Panc1 (cell line): ENCODE data around the gene COA6. TPM values are rescaled to one million over a fixed set of nuclear protein-coding genes. Genes with fewer than 3 reads are reported as not detected.

Experiments used
- ATAC-seq: fragments of 200-7000 bp; cut with Tn5 transposase; 2 replicates; pipeline ENCODE4 v1.9.1; 2020; ENCODE audit warnings: mild to moderate bottlenecking, moderate library complexity
- BruUV-seq: library from RNA; stranded (reverse); fragments of 400-500 nt; replicated peaks from 2 replicates; lab custom pipeline; 2021; lab: Mats Ljungman, UMichigan
- CTCF ChIA-PET: fragments of 300-600 bp; sonication (Branson Sonifier 250); formaldehyde crosslinking; loops from one replicate; lab custom pipeline; 2022; ENCODE audit warnings: antibody characterized with exemption; lab: Charles Lee
- POLR2A ChIA-PET: fragments of 300-600 bp; sonication (Branson Sonifier 250); formaldehyde crosslinking; loops from one replicate; lab custom pipeline; 2022; ENCODE audit warnings: antibody characterized with exemption; lab: Charles Lee
- DNase-seq: peaks from one replicate; pipeline ENCODE4 v3.0.0-alpha.2; 2010; ENCODE audit warnings: low read depth, low spot score
- H3K27ac ChIP-seq: 2 replicates; pipeline ENCODE4 v1.5.1; 2011; ENCODE audit warnings: mild to moderate bottlenecking, low read length, inconsistent platforms
- H3K27me3 ChIP-seq: fragments of 200-500 bp; sonication (Bioruptor generic); 2 replicates; pipeline ENCODE4 v1.6.0; 2014; ENCODE audit warnings: low read length, inconsistent platforms; ENCODE audit not compliant: control insufficient read depth, insufficient read depth
- H3K36me3 ChIP-seq: fragments of 200-500 bp; sonication (Bioruptor generic); 2 replicates; pipeline ENCODE4 v1.5.1; 2014; ENCODE audit warnings: inconsistent platforms, mild to moderate bottlenecking, low read length, moderate library complexity; ENCODE audit not compliant: control insufficient read depth, insufficient read depth
- H3K4me1 ChIP-seq: 2 replicates; pipeline ENCODE4 v1.5.1; 2011; ENCODE audit warnings: inconsistent platforms, mild to moderate bottlenecking, low read length, moderate library complexity; ENCODE audit not compliant: control insufficient read depth, insufficient read depth
- H3K4me3 ChIP-seq, 2 experiments: 2 replicates each; pipeline ENCODE4 v1.5.1; 2011 to 2012; ENCODE audit warnings: low read depth in 2 of 2, low read length in 2 of 2, mild to moderate bottlenecking in 2 of 2, inconsistent platforms in 1 of 2, moderate library complexity in 1 of 2
- H3K9me3 ChIP-seq: fragments of 200-500 bp; sonication (Bioruptor generic); 2 replicates; pipeline ENCODE4 v1.5.1; 2014; ENCODE audit warnings: low read depth, mild to moderate bottlenecking, inconsistent platforms, low read length, moderate library complexity; ENCODE audit not compliant: control insufficient read depth, insufficient read depth
- POLR2AphosphoS5 ChIP-seq: IDR thresholded peaks from 2 replicates; pipeline ENCODE4 v1.6.1; 2012; ENCODE audit warnings: mild to moderate bottlenecking, low read depth, low read length, moderate library complexity
- SIN3A ChIP-seq: IDR thresholded peaks from 2 replicates; pipeline ENCODE4 v1.6.1; 2012; ENCODE audit warnings: low read depth, mild to moderate bottlenecking, low read length, moderate library complexity, borderline replicate concordance; ENCODE audit not compliant: insufficient read depth
- TCF7L2 ChIP-seq: IDR thresholded peaks from 2 replicates; pipeline ENCODE4 v1.6.1; 2011; ENCODE audit warnings: mild to moderate bottlenecking, low read depth, low read length, inconsistent platforms
- in situ Hi-C: cut with HindIII; loops from 2 replicates; pipeline ENCODE4 v1.10.0; 2016; ENCODE audit warnings: low sequenced_read_pairs, low pct_unique_long_range_greater_than_20kb
- intact Hi-C: fragments of 100-400 bp; cut with micrococcal nuclease; formaldehyde crosslinking; loops from one replicate; pipeline ENCODE4 v1.10.0; 2022; ENCODE audit not compliant: unreplicated experiment
- total RNA-seq: library from RNA; stranded (reverse); gene quantifications from one replicate; pipeline ENCODE4 v1.2.1, GENCODE V29; 2021; ENCODE audit not compliant: unreplicated experiment
- TF ChIP-seq, protein P1 (sequence below): fragments of 450-650 bp; IDR thresholded peaks from 2 replicates; pipeline ENCODE4 v1.5.1; 2017; ENCODE audit warnings: mild to moderate bottlenecking
- TF ChIP-seq, protein P2 (sequence below), 2 experiments: IDR thresholded peaks; 2 replicates each; pipeline ENCODE4 v1.6.1; 2011 to 2012; ENCODE audit warnings: low read depth in 2 of 2, control low read depth in 1 of 2, low read length in 1 of 2, mild to moderate bottlenecking in 1 of 2, moderate library complexity in 1 of 2; ENCODE audit not compliant: insufficient read depth in 1 of 2

Gene COA6
- total RNA-seq, 1 experiment from 2014 or later = 50.1 TPM

DNA sequence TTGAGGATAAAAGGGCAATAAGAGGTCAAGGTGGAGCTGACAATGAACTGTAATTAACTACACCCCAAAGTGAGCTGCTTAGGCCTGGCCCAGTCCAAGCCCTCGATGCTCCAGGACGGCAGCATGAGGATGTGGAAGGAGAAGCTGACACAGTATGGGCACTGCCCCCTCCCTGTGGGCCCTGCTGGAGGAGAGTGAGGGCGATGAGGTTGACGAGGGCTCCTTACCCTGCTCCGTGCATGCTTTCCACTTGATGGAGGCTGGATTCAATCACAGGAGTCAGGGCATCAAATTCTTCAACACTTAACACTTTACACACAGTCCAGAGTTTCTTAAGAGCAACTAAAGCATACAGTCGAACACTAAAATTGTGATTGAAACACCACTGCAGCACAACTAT is 32.4 kb downstream of the COA6 start:
- no peaks in the 10 kb centered on the region for H3K4me1 ChIP-seq
- TF ChIP-seq TCF7L2 = no peak
- TF ChIP-seq, protein P1, sequence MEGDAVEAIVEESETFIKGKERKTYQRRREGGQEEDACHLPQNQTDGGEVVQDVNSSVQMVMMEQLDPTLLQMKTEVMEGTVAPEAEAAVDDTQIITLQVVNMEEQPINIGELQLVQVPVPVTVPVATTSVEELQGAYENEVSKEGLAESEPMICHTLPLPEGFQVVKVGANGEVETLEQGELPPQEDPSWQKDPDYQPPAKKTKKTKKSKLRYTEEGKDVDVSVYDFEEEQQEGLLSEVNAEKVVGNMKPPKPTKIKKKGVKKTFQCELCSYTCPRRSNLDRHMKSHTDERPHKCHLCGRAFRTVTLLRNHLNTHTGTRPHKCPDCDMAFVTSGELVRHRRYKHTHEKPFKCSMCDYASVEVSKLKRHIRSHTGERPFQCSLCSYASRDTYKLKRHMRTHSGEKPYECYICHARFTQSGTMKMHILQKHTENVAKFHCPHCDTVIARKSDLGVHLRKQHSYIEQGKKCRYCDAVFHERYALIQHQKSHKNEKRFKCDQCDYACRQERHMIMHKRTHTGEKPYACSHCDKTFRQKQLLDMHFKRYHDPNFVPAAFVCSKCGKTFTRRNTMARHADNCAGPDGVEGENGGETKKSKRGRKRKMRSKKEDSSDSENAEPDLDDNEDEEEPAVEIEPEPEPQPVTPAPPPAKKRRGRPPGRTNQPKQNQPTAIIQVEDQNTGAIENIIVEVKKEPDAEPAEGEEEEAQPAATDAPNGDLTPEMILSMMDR = no peak
- TF ChIP-seq POLR2AphosphoS5 = no peak
- no peak for TF ChIP-seq SIN3A
- TF ChIP-seq, protein P2, sequence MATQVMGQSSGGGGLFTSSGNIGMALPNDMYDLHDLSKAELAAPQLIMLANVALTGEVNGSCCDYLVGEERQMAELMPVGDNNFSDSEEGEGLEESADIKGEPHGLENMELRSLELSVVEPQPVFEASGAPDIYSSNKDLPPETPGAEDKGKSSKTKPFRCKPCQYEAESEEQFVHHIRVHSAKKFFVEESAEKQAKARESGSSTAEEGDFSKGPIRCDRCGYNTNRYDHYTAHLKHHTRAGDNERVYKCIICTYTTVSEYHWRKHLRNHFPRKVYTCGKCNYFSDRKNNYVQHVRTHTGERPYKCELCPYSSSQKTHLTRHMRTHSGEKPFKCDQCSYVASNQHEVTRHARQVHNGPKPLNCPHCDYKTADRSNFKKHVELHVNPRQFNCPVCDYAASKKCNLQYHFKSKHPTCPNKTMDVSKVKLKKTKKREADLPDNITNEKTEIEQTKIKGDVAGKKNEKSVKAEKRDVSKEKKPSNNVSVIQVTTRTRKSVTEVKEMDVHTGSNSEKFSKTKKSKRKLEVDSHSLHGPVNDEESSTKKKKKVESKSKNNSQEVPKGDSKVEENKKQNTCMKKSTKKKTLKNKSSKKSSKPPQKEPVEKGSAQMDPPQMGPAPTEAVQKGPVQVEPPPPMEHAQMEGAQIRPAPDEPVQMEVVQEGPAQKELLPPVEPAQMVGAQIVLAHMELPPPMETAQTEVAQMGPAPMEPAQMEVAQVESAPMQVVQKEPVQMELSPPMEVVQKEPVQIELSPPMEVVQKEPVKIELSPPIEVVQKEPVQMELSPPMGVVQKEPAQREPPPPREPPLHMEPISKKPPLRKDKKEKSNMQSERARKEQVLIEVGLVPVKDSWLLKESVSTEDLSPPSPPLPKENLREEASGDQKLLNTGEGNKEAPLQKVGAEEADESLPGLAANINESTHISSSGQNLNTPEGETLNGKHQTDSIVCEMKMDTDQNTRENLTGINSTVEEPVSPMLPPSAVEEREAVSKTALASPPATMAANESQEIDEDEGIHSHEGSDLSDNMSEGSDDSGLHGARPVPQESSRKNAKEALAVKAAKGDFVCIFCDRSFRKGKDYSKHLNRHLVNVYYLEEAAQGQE (IDR thresholded peaks at IDR 0.05; ENCODE audit: insufficient read depth in 1 of 2, low read depth in 2 of 2, low read length in 1 of 2) = no peak
- DNase-seq = no peak
- no peaks in the 10 kb centered on the region for H3K27me3 ChIP-seq
- ATAC-seq = no peak
- no peaks in the 10 kb centered on the region for H3K9me3 ChIP-seq
- in situ Hi-C loops (no loop called here), intact Hi-C loops (no loop called here)
- H3K4me3 ChIP-seq = no peak overlapping the region
- no TSS peak for BruUV-seq
- POLR2A ChIA-PET = no interaction called here
- CTCF ChIA-PET = no interaction called here
- peaks cover 7% of the 10 kb centered on the region; the same call in 1 of the 2 replicates for H3K36me3 ChIP-seq
- no peak overlapping the region for H3K27ac ChIP-seq

DNA sequence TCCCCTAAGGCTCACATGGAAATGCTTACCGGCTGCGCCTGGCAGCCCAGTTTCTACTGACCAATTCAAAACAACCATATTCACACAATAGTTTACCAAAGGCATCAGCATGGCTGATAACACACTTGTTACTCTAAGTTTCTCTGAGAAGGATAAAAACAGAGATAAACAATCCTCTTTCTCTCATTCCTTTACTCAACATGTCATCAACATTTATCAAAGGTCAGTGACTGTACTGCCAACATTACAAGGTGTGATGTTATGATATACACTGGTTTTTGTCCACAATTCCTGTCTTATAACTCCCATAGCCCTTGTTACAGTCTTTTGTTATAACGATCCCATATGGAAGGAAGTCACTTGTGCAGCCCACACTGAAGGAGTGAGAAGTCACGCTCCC is 33.6 kb downstream of the COA6 start:
- ChIA-PET POLR2A (no interaction called here), CTCF (no interaction called here)
- Histone ChIP-seq H3K4me3 (no peak overlapping the region), H3K4me1 (no peaks in the 10 kb centered on the region), H3K36me3 (peaks cover 8% of the 10 kb centered on the region; the same call in 1 of the 2 replicates), H3K9me3 (no peaks in the 10 kb centered on the region), H3K27ac (no peak overlapping the region), H3K27me3 (no peaks in the 10 kb centered on the region)
- no TSS peak for BruUV-seq
- intact Hi-C loops (no loop called here), in situ Hi-C loops (no loop called here)
- ATAC-seq = no peak
- TF ChIP-seq SIN3A = no peak
- TF ChIP-seq, protein P2 (IDR thresholded peaks at IDR 0.05; ENCODE audit: insufficient read depth in 1 of 2, low read depth in 2 of 2, low read length in 1 of 2) = no peak
- TF ChIP-seq TCF7L2 = no peak
- TF ChIP-seq, protein P1 = no peak
- no peak for TF ChIP-seq POLR2AphosphoS5
- no peak for DNase-seq
